HL-60 (cell line): ENCODE measurements around the gene CLEC4M.

Source experiments
- DNase-seq, 2 experiments: peaks; one replicate each; pipeline ENCODE4 v3.0.0-alpha.2; 2010 to 2020; ENCODE audit warnings: low read depth in 1 of 2, low spot score in 1 of 2
- H3K27ac ChIP-seq: fragments of 250-450 bp; sonication (Bioruptor Pico); replicated peaks from 2 replicates; pipeline ENCODE4 v1.5.1; 2020; ENCODE audit warnings: mild to moderate bottlenecking, moderate library complexity
- H3K27me3 ChIP-seq: fragments of 250-450 bp; sonication (Bioruptor Pico); 2 replicates; pipeline ENCODE4 v1.5.1; 2021; ENCODE audit warnings: mild to moderate bottlenecking, moderate library complexity; ENCODE audit not compliant: insufficient read depth, poor library complexity, severe bottlenecking
- H3K4me3 ChIP-seq: replicated peaks from 2 replicates; pipeline ENCODE4 v1.5.1; 2011; ENCODE audit warnings: mild to moderate bottlenecking, control low read depth, low read length; ENCODE audit not compliant: insufficient read depth
- CTCF ChIP-seq: IDR thresholded peaks from one replicate; pipeline ENCODE4 v1.5.1; 2011; ENCODE audit warnings: low read length, control low read depth, inconsistent platforms; ENCODE audit not compliant: insufficient read depth
- GABPA ChIP-seq: IDR thresholded peaks from 2 replicates; pipeline ENCODE4 v1.6.1; 2012; ENCODE audit warnings: low read depth
- POLR2AphosphoS5 ChIP-seq: IDR thresholded peaks from 2 replicates; pipeline ENCODE4 v1.6.1; 2012; ENCODE audit warnings: low read depth
- REST ChIP-seq: IDR thresholded peaks from 2 replicates; pipeline ENCODE4 v1.6.1; 2012; ENCODE audit warnings: low read depth; ENCODE audit not compliant: insufficient replicate concordance
- SPI1 ChIP-seq: IDR thresholded peaks from 2 replicates; pipeline ENCODE4 v1.6.1; 2012; ENCODE audit warnings: low read depth, mild to moderate bottlenecking, borderline replicate concordance

CLEC4M gene

GRCh38 chr19:7793493-7793892, 30.4 kb downstream of the CLEC4M start:
- DNase-seq: no peak
- no peak for TF ChIP-seq SPI1
- no peak for TF ChIP-seq POLR2AphosphoS5
- H3K27me3 ChIP-seq: peaks cover 10% of the 10 kb centered on the region
- H3K4me3 ChIP-seq: no peak overlapping the region
- H3K27ac ChIP-seq: no peak overlapping the region

GRCh38 chr19:7795555-7796161, 32.6 kb downstream of the CLEC4M start:
- H3K27me3 ChIP-seq: no peaks in the 10 kb centered on the region

GRCh38 chr19:7799640-7800355, 36.8 kb downstream of the CLEC4M start:
- Histone ChIP-seq H3K27me3 (no peaks in the 10 kb centered on the region), H3K27ac (peak overlapping the region; percentile 81), H3K4me3 (peak overlapping the region; percentile 25)
- TF ChIP-seq CTCF (peak; percentile 5), SPI1 (no peak), GABPA (no peak), POLR2AphosphoS5 (peak; percentile 57), REST (no peak)
- peak; percentile 54 to 84 for DNase-seq

More at GRCh38 chr19:7795555-7796161, 32.6 kb downstream of the CLEC4M start:
- H3K4me3 ChIP-seq: no peak overlapping the region
- no peak overlapping the region for H3K27ac ChIP-seq
- no peak for DNase-seq
- TF ChIP-seq REST (no peak), GABPA (no peak), POLR2AphosphoS5 (no peak), CTCF (no peak), SPI1 (no peak)

- TF ChIP-seq CTCF: no peak
- TF ChIP-seq REST: no peak
- no peak for TF ChIP-seq SPI1
- TF ChIP-seq POLR2AphosphoS5: no peak
- TF ChIP-seq GABPA: no peak
- no peak for DNase-seq
- Histone ChIP-seq H3K27me3 (no peaks in the 10 kb centered on the region), H3K4me3 (no peak overlapping the region), H3K27ac (no peak overlapping the region)
Observed at GRCh38 chr19:7801020-7801570, 38.1 kb downstream of the CLEC4M start.
